Measurements from ENCODE around the gene PTGER4. TPM values are rescaled to one million over a fixed set of nuclear protein-coding genes. Genes with fewer than 3 reads are reported as not detected.
"Not testable (repeated sequence)": the region's sequence is repeated elsewhere in the genome, so short reads cannot be mapped to it uniquely, and the experiment has no call there.

PTGER4 gene
- total RNA-seq, result 14.0 TPM

DNA sequence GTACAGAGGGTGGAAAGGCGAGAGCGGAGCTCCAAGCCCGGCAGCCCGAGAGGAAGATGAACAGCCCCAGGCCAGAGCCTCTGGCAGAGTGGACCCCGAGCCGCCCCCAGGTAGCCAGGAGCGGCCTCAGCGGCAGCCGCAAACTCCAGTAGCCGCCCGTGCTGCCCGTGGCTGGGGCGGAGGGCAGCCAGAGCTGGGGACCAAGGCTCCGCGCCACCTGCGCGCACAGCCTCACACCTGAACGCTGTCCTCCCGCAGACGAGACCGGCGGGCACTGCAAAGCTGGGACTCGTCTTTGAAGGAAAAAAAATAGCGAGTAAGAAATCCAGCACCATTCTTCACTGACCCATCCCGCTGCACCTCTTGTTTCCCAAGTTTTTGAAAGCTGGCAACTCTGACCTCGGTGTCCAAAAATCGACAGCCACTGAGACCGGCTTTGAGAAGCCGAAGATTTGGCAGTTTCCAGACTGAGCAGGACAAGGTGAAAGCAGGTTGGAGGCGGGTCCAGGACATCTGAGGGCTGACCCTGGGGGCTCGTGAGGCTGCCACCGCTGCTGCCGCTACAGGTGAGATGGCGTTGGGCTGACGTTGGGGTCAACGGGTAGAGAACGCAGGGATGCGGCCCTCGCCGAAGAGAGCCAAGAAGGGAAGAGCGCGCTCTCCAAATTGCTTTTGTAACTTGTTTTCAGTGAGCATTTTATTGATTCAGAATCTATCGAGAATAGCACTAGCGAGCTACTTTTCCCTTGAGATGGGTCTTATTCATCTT, at the start of gene PTGER4:
PTGER4 (plus strand) TSS at position 3 of the 769 bp plus-strand sequence. CDS start 1,079 bp downstream, outside the sequence.
- DNase-seq, result no peak

DNA sequence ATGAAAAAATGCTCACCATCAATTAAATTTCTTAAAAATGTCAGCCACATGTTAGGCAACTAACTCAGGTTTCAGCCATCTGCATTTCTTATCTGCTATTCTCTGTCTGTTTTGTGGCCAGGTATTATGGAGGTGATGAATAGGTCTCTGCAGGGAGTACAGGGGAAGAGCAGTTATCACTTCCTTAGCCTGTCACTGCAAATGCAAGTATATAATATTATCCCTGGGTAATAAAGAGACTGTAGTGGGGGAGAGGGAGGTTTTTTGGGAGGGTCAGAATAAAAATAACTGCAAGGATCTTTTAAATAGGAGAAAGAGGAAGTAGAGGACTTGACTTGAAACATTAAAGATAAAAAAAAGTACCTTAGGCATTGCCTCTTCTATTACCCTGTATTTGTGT, 49.6 kb upstream of the PTGER4 start:
- no peak for DNase-seq

DNA sequence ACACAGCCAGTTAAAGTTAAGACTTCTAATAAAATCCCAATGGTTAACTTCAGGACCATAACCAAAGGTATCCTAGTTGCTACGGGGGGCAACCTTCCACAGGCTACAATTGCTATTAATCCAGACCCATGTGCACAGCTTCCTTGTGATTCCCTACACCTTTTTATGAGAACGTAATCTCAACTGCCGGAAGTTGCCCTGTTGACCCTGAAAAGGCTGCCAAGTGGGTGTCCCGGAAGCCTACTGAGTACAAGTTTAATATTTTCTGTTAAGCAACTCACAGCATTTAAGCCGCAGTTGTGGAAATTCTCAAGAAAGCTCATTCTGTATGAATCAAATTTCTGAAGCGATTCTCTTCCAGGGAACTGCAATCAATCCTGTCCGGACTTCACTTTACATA, 48.5 kb upstream of the PTGER4 start:
- DNase-seq, result no peak

DNA sequence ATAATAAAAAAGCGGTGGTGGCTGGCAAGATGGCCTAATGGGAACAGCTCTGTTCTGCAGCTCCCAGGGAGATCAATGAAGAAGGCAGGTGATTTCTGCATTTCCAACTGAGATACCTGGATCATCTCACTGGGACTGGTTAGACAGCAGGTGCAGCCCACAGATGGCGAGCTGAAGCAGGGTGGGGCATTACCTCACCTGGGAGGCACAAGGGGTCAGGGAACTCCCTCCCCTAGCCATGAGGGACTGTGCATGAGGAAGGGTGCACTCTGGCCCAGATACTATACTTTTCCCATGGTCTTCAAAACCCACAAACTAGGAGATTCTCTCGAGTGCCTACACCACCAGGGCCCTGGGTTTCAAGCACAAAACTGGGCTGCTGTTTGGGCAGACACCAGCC, 45.6 kb upstream of the PTGER4 start:
- DNase-seq, result no peak

- no peak for DNase-seq
Measured at GRCh38 chr5:40634593-40634992, 45.1 kb upstream of the PTGER4 start.

- not testable (repeated sequence) for DNase-seq
Measured at GRCh38 chr5:40639531-40639930, 40.2 kb upstream of the PTGER4 start.

- no peak for DNase-seq
Measured at GRCh38 chr5:40646266-40646665, 33.4 kb upstream of the PTGER4 start.

- no peak for DNase-seq
Measured at GRCh38 chr5:40648150-40648549, 31.6 kb upstream of the PTGER4 start.

- no peak for DNase-seq
Measured at GRCh38 chr5:40649463-40650030, 30.2 kb upstream of the PTGER4 start.

- no peak for DNase-seq
Measured at GRCh38 chr5:40651201-40651600, 28.5 kb upstream of the PTGER4 start.

DNA sequence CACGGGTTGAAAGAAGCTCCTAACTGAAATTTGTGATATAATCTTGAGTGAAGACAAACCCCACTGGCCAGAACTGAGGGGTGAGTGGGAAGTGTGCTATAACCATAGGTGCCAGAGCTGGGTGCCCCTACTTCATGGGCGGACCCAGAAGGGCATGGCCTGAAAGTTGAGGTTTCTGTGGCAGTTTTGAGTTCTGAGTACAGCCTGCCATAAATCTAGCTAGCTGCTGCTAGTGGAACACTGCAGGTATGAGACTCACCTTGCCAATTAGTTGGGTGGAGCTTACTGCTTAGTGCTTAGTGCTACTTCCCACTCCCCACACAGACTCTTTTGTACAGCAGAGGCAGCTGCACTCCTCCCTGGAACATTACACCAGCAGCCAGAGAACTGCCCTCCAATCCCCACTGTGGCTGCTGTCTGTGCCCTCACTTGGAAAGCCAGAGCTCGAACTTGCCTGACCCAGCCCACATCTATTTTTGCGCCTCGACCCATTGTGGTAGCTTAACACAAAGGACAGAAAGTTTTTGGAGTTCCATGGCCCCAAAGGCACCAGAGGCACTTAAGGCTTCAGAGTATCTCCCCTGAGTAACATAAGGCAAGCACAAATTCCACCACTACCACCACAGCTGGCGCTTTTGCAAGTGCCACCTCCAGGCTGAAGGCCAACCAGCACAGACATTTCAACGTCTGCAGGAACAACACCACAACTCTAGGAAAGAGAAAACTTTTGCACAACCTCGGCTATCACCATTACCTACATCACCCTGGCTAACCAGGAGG, 27.1 kb upstream of the PTGER4 start:
- DNase-seq, result no peak

GRCh38 chr5:40653221-40654022, 26.3 kb upstream of the PTGER4 start:
- DNase-seq, result no peak

- DNase-seq, result no peak
Measured at GRCh38 chr5:40654377-40654991, 25.2 kb upstream of the PTGER4 start.

DNA sequence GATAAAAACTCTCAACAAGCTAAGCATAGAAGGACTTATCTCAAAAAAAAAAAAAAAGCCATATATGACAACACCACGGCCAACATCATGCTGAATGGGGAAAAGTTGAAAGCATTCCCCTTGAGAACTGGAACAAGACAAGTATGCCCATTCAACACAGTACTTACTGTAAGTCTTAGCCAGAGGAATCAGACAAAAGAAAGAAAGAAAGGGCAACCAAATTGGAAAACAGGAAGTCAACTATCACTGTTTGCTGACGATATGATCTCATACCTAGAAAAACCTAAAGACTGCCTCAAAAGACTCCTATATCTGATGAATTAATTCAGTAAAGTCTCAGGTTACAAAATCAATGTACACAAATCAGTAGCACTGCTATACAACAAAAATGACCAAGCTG, 24.6 kb upstream of the PTGER4 start:
- DNase-seq, result no peak

DNA sequence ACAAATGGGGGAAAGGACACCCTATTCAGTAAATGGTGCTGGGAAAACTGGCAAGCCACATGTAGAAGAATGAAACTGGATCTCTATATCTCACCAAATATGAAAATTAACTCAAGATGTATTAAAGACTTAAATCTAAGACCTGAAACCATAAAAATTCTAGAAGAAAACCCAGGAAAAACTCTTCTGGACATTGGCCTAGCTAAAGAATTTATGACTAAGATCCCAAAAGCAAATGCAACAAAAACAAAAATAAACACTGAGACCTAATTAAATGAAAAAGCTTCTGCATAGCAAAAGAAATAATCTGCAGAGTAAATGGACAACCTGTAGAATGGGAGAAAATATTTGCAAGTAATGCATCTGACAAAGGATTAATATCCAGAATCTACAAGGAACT, 23.6 kb upstream of the PTGER4 start:
- not testable (repeated sequence) for DNase-seq

DNA sequence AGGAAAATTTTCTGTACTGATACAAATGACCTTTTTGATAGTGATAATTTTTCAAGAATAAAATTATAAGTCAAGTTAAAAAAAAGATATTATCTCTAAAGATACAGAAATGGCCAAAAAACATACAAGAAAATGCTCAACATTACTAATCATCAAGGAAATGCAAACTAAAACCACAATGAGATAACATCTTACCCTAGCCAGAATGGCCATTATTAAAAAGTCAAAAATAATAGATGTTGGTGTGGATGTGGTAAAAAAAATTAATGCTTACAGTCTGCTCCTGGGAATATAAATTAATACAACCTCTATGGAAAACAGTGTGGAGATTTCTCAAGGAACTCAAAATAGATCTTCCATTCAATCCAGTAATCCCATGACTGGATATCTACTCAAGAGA, 22.9 kb upstream of the PTGER4 start:
- DNase-seq, result no peak

DNA sequence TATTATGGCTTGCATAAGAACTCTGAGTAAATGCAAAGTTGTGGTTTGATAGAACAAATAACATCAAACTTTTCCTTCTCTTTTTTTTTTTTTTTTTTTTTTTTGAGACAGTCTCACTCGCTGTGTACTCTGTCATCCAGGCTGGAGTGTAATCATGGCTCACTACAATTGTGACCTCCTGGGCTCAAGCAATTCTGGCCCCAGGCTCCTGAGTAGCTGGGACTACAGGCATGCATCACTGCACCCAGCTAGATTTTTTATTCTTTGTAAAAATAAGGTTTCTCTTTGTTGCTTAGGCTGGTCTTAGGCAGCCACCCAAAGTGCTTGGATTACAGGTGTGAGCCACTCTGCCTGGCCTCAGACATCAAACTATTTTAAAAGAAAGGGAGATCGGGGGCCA, 19.0 kb upstream of the PTGER4 start:
- no peak for DNase-seq

DNA sequence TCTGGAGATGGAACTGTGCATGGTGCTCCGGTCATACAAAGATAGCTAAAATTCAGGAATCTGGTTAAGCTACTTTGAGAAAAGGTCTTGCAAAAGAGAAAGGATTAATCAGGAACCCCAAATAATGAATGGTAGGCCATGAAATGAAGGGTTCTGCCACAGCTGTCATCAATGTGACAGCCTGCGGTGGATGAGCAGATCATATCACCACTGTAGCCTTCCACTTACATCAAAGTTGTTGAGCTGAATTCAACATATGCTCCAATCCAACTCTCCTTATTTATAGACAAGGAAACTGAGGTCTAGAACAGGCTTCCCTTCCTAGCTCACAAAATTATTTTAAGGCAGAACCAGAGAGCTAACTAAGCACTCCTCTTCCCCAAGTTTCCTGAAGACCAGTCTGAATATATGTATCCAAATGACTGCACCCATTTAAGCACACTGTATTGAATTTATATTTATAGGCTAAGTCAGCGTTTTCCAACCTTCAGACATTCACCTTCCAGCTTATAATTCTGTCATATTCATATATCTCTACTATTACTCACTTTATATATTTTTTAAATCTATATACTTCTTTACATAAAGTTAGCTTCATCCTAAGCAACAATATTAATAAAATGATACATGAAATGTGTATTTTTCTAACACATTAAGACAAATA, 13.9 kb upstream of the PTGER4 start:
- no peak for DNase-seq

- DNase-seq, result no peak
Measured at GRCh38 chr5:40666657-40667056, 13.1 kb upstream of the PTGER4 start.

GRCh38 chr5:40667161-40667663, 12.5 kb upstream of the PTGER4 start:
- DNase-seq, result no peak

Measured in tongue (tissue), 2 donors.